Metanephros (tissue), 2 donors: ENCODE measurements around the gene EVPLL. TPM values are rescaled to one million over a fixed set of nuclear protein-coding genes. Genes with fewer than 3 reads are reported as not detected.

Source experiments
- small RNA-seq: library from RNA; depleted of rRNA; stranded (forward); fragments of <200 nt; gene quantifications from one replicate; pipeline ENCODE3, GENCODE V24; 2014; ENCODE audit warnings: low replicate concordance
- total RNA-seq: library from RNA; depleted of rRNA; stranded (reverse); fragments of >200 nt; gene quantifications from one replicate; pipeline ENCODE4 v1.2.3, GENCODE V29; 2014

The EVPLL gene
- 1.9 TPM for total RNA-seq

GRCh38 chr17:18377437-18378204 lies at the start of gene EVPLL:
Gene EVPLL (plus strand): TSS chr17:18377778. CDS start chr17:18380938, 3,160 bp downstream.

DNA sequence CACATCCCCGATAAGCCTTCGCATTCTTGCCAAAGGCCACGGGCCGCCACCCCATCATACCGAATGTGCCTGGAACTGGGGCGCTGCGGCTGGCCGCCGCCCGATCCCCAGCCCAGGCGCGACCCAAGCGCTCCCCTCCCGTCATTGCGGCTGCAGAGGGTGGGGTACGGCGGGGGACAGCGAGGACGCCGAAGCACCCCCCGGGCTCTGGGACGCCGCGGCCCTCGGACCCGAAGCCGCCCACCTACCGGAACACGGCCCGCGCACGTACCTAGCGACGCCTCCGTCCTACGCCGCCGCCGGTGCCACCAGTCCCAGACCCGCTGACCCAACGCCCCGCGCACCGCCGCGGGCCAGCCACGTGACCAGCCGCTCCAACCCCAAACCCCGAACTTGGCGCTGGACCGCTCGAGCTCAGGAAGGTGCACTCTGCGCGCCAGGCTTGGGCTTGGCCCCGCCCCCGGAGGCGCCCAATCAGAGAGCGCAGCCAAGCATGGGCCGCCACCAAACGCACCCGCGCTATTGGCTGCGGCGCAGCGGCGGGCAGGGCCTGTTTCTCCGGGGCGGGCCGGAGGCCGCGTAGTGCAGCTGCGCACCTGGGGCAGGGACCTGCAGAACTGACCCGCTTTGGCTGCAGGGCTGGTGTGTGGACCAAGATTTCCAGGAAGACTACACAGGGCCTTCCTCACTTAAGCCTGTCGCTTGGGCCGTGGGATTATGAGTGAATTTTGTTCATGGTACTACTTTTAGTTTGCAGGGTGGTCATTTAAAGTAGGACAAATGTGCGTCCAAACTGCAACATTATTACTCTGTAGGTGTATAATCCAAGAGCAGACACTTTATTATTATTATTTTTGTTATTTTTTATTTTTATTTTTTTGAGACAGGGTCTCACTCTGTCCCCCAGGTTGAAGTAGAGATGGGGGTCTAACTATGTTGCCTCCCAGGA lies 14.2 kb upstream of the EVPLL start, which contains the start of gene SHMT1:
Gene SHMT1, minus strand, starts transcription at position 450 of the 949 bp plus-strand sequence. CDS start 7,569 bp downstream, outside the sequence.

Small RNA genes within 50 kb of the gene (small RNA-seq; reads per million reads assigned to genes)
- not detected for gene AL353997.5
- not detected for gene YWHAEP2

Other genes starting within 250 kb of the EVPLL start
- gene ALKBH5, start 193.9 kb upstream of the EVPLL start, total RNA-seq = 87.3 TPM
- 41.2 TPM for gene LLGL1, start 152.1 kb upstream of the EVPLL start, total RNA-seq
- 152 TPM for gene FLII, start 119.0 kb upstream of the EVPLL start, total RNA-seq
- 29.6 TPM for gene MIEF2, start 117.1 kb upstream of the EVPLL start, total RNA-seq
- gene TOP3A, start 62.8 kb upstream of the EVPLL start, total RNA-seq = 26.6 TPM
- 19.7 TPM for gene SMCR8, start 62.5 kb upstream of the EVPLL start, total RNA-seq
- gene SHMT1, start 14.2 kb upstream of the EVPLL start, total RNA-seq = 52.4 TPM
- not detected for gene LGALS9C, start 99.0 kb downstream of the EVPLL start, total RNA-seq